ENCODE results near the gene HOXA5.

GRCh38 chr7:27185854-27186667 lies 42.6 kb upstream of the HOXA5 start:
- TF ChIP-seq, protein P1, sequence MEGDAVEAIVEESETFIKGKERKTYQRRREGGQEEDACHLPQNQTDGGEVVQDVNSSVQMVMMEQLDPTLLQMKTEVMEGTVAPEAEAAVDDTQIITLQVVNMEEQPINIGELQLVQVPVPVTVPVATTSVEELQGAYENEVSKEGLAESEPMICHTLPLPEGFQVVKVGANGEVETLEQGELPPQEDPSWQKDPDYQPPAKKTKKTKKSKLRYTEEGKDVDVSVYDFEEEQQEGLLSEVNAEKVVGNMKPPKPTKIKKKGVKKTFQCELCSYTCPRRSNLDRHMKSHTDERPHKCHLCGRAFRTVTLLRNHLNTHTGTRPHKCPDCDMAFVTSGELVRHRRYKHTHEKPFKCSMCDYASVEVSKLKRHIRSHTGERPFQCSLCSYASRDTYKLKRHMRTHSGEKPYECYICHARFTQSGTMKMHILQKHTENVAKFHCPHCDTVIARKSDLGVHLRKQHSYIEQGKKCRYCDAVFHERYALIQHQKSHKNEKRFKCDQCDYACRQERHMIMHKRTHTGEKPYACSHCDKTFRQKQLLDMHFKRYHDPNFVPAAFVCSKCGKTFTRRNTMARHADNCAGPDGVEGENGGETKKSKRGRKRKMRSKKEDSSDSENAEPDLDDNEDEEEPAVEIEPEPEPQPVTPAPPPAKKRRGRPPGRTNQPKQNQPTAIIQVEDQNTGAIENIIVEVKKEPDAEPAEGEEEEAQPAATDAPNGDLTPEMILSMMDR (IDR thresholded peaks at IDR 0.05), result no peak
- TF ChIP-seq POLR2AphosphoS5 (IDR thresholded peaks at IDR 0.05) (no peak), POLR2A (IDR thresholded peaks at IDR 0.05; ENCODE audit: low read depth) (no peak)

Data from esophagus muscularis mucosa (tissue), 3 donors.